NB4 (cell line): Measurements from ENCODE around the gene ACE.

ENCODE experiments used
- CTCF ChIP-seq: IDR thresholded peaks from one replicate; pipeline ENCODE4 v1.5.1; 2012; ENCODE audit warnings: low read depth, low read length
- MAX ChIP-seq: IDR thresholded peaks from 2 replicates; pipeline ENCODE4 v1.6.1; 2011; ENCODE audit warnings: low read depth, low read length
- MYC ChIP-seq: IDR thresholded peaks from 2 replicates; pipeline ENCODE4 v1.6.1; 2011; ENCODE audit warnings: low read depth, low read length
- POLR2A ChIP-seq: IDR thresholded peaks from 2 replicates; pipeline ENCODE4 v1.6.1; 2011; ENCODE audit warnings: mild to moderate bottlenecking; ENCODE audit not compliant: insufficient read length; ENCODE audit errors: extremely low read depth

GRCh38 chr17:63483655-63484575 is 7.1 kb downstream of the ACE start:
- TF ChIP-seq CTCF (no peak), POLR2A (no peak), MAX (no peak), MYC (no peak)
